Measurements from ENCODE around the gene BOLA3. TPM values are rescaled to one million over a fixed set of nuclear protein-coding genes. Genes with fewer than 3 reads are reported as not detected.

BOLA3 gene
- total and polyA plus RNA-seq, 2 donors (not counting 3 experiments of a cell fraction or from before 2014, with no cell fraction given), result 28.7 to 42.4 TPM

- Histone ChIP-seq H3K4me1 (ENCODE audit: control insufficient read depth, extremely low read depth, insufficient read depth, low read length) (peaks cover 10% of the 10 kb centered on the region), H3K9me1 (replicated peaks; ENCODE audit: control insufficient read depth, extremely low read depth, insufficient read depth, low read length) (no peaks in the 10 kb centered on the region), H3K4me3 (replicated peaks in 1 of 3; ENCODE audit: insufficient read depth in 1 of 3, low read depth in 1 of 3, low read length in 3 of 3) (peak overlapping the region; percentile 76 to 93 (median 77)), H3K36me3 (ENCODE audit: control insufficient read depth in 2 of 2, extremely low read depth in 1 of 2, insufficient read depth in 2 of 2, low read length in 2 of 2) (peaks cover 0 to 3% of the 10 kb centered on the region in 2 experiments), H3K4me2 (ENCODE audit: insufficient read depth, low read length) (peak overlapping the region; percentile 91), H3K79me2 (ENCODE audit: control insufficient read depth, insufficient read depth, low read length) (peaks cover 8% of the 10 kb centered on the region), H3K9ac (replicated peaks; ENCODE audit: extremely low read depth, insufficient read depth, low read length) (peak overlapping the region; percentile 60), H3K27ac (ENCODE audit: insufficient read depth, low read depth, low read length) (no peak overlapping the region), H2AFZ (ENCODE audit: low read depth, low read length) (peak overlapping the region; percentile 97), H4K20me1 (replicated peaks; ENCODE audit: control insufficient read depth, extremely low read depth, insufficient read depth, low read length) (no peaks in the 10 kb centered on the region), H3K27me3 (ENCODE audit: control insufficient read depth in 2 of 2, insufficient read depth in 2 of 2, low read length in 2 of 2) (no peaks in the 10 kb centered on the region), H3K9me3 (replicated peaks; ENCODE audit: control insufficient read depth, insufficient read depth, low read length) (no peaks in the 10 kb centered on the region)
- dilution Hi-C loops (cut with MboI; ENCODE audit: extremely low pct_ligation_motif_present, low sequenced_read_pairs) (no loop called here), intact Hi-C loops (cut with micrococcal nuclease) (loop anchor here (2.0 to 10.0 kb wide), 3 partner anchors 50 to 241 kb away; partner anchors contain the start of genes MTHFD2 and TET3)
- FAIRE-seq (no peak), DNase-seq (ENCODE audit: low read depth, low spot score) (no peak)
- TF ChIP-seq MAX (IDR thresholded peaks at IDR 0.05; ENCODE audit: insufficient read depth, insufficient read length), result no peak
- TF ChIP-seq MYC (IDR thresholded peaks at IDR 0.05; ENCODE audit: low read depth, low read length), result no peak
- TF ChIP-seq EZH2 (IDR thresholded peaks at IDR 0.05; ENCODE audit: borderline replicate concordance, low read depth, low read length, severe bottlenecking), result no peak
- TF ChIP-seq, protein P1, sequence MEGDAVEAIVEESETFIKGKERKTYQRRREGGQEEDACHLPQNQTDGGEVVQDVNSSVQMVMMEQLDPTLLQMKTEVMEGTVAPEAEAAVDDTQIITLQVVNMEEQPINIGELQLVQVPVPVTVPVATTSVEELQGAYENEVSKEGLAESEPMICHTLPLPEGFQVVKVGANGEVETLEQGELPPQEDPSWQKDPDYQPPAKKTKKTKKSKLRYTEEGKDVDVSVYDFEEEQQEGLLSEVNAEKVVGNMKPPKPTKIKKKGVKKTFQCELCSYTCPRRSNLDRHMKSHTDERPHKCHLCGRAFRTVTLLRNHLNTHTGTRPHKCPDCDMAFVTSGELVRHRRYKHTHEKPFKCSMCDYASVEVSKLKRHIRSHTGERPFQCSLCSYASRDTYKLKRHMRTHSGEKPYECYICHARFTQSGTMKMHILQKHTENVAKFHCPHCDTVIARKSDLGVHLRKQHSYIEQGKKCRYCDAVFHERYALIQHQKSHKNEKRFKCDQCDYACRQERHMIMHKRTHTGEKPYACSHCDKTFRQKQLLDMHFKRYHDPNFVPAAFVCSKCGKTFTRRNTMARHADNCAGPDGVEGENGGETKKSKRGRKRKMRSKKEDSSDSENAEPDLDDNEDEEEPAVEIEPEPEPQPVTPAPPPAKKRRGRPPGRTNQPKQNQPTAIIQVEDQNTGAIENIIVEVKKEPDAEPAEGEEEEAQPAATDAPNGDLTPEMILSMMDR (IDR thresholded peaks at IDR 0.05; ENCODE audit: extremely low read depth in 1 of 2, insufficient read depth in 1 of 2, low read depth in 1 of 2, low read length in 2 of 2), result no peak
- no peak for TF ChIP-seq FOS (IDR thresholded peaks at IDR 0.05; ENCODE audit: borderline replicate concordance, insufficient read depth, low read length)
- peak; percentile 28 for TF ChIP-seq POLR2A (IDR thresholded peaks at IDR 0.05; ENCODE audit: low read depth, low read length)
- no peak for TF ChIP-seq JUN (IDR thresholded peaks at IDR 0.05; ENCODE audit: borderline replicate concordance, insufficient read depth, insufficient read length, low read depth)
- ChIA-PET POLR2A (interaction anchor here (0.6 kb wide), 1 partner anchor 21 kb away, joined by 3 read pairs; no protein-coding TSS in a partner anchor), CTCF (interaction anchor here (0.9 to 7.7 kb wide), 7 partner anchors 10 to 468 kb away, joined by 3 to 180 read pairs (median 6); partner anchors contain the start of genes MOB1A and STAMBP)
- BruUV-seq (replicated peaks), result no TSS peak
These were observed 940 bp upstream of the BOLA3 start for GRCh38 chr2:74148457-74149246.
